ENCODE results near the gene PDE6B.
"Not testable (repeated sequence)": the region's sequence is repeated elsewhere in the genome, so short reads cannot be mapped to it uniquely, and the experiment has no call there.

The PDE6B gene

GRCh38 chr4:622996-623913, 2.1 kb upstream of the PDE6B start:
- no peak for DNase-seq

- no peak for DNase-seq
Observed at GRCh38 chr4:623914-624566, 1.3 kb upstream of the PDE6B start.

- no peak for DNase-seq
Observed at GRCh38 chr4:625631-626161, 323 bp downstream of the PDE6B start.

- DNase-seq, result no peak
Observed at GRCh38 chr4:626201-627091, 1.1 kb downstream of the PDE6B start.

GRCh38 chr4:627347-628125, 2.2 kb downstream of the PDE6B start:
- no peak for DNase-seq

GRCh38 chr4:628311-628741, 3.0 kb downstream of the PDE6B start:
- DNase-seq, result no peak

- no peak for DNase-seq
Observed at GRCh38 chr4:628821-629635, 3.7 kb downstream of the PDE6B start.

GRCh38 chr4:629636-629914, 4.2 kb downstream of the PDE6B start:
- DNase-seq, result no peak

GRCh38 chr4:629915-630641, 4.7 kb downstream of the PDE6B start:
- DNase-seq, result no peak

- DNase-seq, result no peak
Observed at GRCh38 chr4:630656-631055, 5.3 kb downstream of the PDE6B start.

- DNase-seq, result no peak
Observed at GRCh38 chr4:632196-632790, 6.9 kb downstream of the PDE6B start.

- no peak for DNase-seq
Observed at GRCh38 chr4:632926-633325, 7.6 kb downstream of the PDE6B start.

- no peak for DNase-seq
Observed at GRCh38 chr4:633406-633805, 8.0 kb downstream of the PDE6B start.

GRCh38 chr4:633976-634598, 8.7 kb downstream of the PDE6B start:
- DNase-seq, result no peak

GRCh38 chr4:634599-634985, 9.2 kb downstream of the PDE6B start:
- DNase-seq, result no peak

- DNase-seq, result not testable (repeated sequence)
Observed at GRCh38 chr4:635066-635835, 9.9 kb downstream of the PDE6B start.

GRCh38 chr4:635851-636627, 10.7 kb downstream of the PDE6B start:
- DNase-seq, result no peak

- DNase-seq, result no peak
Observed at GRCh38 chr4:636628-637159, 11.3 kb downstream of the PDE6B start.

Data from stimulated activated CD8-positive, alpha-beta memory T cell treated with anti-CD3 and anti-CD28 coated beads, Interleukin-4, amount 100 ng/mL, for 48 hours (primary cell).